Upper lobe of left lung (tissue), 4 donors: ENCODE results near the gene LMNTD2.

Experiments
- POLR2AphosphoS5 ChIP-seq, 2 donors: sonication (generic); formaldehyde crosslinking; IDR thresholded peaks; one replicate each; pipeline ENCODE4 v1.5.1; 2017; ENCODE audit warnings: antibody characterized with exemption in 2 of 2
- TF ChIP-seq, protein P1 (sequence below), 6 experiments: fragments of 450-650 bp in 4 of 6; fragments of 200-600 bp in 2 of 6; sonication (generic) in 2 of 6; IDR thresholded peaks; one replicate each; pipeline ENCODE4 v1.5.1; 2016 to 2019; ENCODE audit warnings: antibody characterized with exemption in 6 of 6

DNA sequence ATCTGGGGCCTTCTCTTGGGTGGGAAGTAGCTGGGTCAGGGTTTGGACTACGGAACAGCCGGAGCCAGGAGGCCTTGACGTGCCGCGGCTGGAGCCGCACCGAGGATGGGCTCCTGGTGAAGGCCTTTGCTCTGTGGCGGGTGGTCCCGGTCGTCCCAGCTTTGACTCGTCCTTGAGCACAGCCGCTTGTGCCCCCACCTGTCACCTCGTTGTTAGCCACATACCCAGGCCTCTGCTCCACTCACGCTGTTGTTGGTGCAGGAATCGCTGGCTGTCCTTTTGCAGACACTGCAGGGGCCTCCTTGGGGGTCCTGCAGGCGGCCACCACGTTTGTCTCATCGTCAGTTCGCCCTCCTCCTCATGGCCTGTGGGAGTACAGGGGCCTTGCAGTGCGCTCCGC lies 32.8 kb upstream of the LMNTD2 start:
- TF ChIP-seq, protein P1, sequence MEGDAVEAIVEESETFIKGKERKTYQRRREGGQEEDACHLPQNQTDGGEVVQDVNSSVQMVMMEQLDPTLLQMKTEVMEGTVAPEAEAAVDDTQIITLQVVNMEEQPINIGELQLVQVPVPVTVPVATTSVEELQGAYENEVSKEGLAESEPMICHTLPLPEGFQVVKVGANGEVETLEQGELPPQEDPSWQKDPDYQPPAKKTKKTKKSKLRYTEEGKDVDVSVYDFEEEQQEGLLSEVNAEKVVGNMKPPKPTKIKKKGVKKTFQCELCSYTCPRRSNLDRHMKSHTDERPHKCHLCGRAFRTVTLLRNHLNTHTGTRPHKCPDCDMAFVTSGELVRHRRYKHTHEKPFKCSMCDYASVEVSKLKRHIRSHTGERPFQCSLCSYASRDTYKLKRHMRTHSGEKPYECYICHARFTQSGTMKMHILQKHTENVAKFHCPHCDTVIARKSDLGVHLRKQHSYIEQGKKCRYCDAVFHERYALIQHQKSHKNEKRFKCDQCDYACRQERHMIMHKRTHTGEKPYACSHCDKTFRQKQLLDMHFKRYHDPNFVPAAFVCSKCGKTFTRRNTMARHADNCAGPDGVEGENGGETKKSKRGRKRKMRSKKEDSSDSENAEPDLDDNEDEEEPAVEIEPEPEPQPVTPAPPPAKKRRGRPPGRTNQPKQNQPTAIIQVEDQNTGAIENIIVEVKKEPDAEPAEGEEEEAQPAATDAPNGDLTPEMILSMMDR (IDR thresholded peaks at IDR 0.05) = no peak
- TF ChIP-seq POLR2AphosphoS5 (IDR thresholded peaks at IDR 0.05) = no peak
